SKM-1 (cell line): Measurements from ENCODE around the gene PRDM2.

ENCODE experiments used
- DNase-seq: peaks from one replicate; lab custom pipeline; 2025; ENCODE audit not compliant: unreplicated experiment; lab: John Stamatoyannopoulos, UW

Gene PRDM2

DNA sequence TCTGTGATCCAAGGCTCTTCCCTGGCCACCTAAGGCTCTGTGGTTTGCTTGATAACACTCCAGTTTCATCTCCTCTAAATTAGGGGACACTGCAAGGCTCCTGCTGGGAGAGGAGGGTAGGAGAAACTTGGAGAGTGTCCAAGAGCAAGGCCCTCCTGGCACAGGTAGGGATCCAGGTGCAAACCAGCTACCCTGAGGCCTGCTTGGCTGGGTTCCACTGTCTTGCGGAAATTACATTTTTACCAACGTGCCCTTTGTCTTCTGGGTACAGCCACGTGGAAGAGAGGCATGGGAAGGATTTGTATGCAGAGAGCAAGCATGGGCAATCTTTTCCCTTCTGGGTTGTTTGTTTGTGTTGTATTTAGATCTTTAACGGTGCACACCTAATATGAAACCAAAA, 132.5 kb downstream of the PRDM2 start:
- DNase-seq, result no peak

DNA sequence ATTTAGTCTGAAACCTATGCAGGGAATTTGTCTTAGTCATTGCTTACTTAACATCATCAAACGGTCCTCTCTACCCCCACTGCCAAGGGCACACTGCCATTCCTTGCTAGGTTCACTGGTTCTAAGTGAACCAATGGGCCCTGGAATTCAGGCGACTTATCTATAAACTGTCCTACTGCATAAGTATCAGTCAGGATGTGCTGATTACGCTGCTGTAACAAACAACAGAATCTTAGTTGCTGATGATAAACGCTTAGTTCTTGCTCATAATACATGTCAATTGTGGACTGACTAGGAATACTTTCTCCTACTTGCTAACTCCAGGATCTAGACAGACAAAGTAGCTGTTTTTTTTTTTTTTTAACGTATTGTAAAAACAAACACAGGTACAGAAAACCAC, 136.1 kb downstream of the PRDM2 start:
- no peak for DNase-seq

GRCh38 chr1:13836631-13837030, 136.6 kb downstream of the PRDM2 start:
- no peak for DNase-seq

GRCh38 chr1:13838236-13838635, 138.2 kb downstream of the PRDM2 start:
- no peak for DNase-seq

- DNase-seq, result no peak
These were observed 142.5 kb downstream of the PRDM2 start for GRCh38 chr1:13842497-13842896.

DNA sequence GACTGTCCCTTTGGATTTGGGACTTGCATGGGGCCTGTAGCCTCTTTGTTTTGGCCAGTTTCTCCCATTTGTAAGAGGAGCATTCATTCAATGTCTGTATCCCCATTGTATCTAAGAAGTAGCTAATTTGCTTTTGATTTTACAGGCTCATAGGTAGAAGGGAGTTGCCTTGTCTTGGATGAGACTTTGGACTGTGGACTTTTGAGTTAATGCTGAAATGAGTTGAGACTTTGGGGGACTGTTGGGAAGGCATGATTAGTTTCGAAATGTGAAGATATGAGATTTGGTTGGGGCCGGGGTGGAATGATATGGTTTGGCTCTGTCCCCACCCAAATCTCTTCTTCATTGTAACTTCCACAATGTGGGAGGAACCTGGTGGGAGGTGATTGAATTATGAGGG, 151.7 kb downstream of the PRDM2 start:
- DNase-seq, result no peak

DNA sequence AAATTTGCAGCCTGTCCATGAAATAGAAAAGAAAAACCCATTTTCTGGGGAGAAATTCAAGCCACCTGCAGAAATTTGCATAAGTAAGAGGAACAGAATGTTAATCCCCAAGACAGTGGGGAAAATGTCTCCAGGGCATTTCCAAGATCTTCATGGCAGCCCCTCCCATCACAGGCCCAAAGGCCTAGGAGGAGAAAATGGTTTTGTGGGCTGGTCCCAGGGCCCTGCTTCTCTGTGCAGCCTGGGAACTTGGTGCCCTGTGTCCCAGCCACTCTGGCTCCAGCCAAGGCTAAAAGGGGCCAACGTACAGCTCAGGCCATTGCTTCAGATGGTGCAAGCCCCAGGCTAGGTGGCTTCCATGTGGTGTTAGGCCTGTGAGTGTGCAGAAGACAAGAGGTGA, 155.6 kb downstream of the PRDM2 start:
- no peak for DNase-seq

GRCh38 chr1:13860031-13860430, 160.0 kb downstream of the PRDM2 start:
- DNase-seq, result no peak

- DNase-seq, result no peak
These were observed 164.8 kb downstream of the PRDM2 start for GRCh38 chr1:13864760-13865159.

- no peak for DNase-seq
These were observed 165.9 kb downstream of the PRDM2 start for GRCh38 chr1:13865851-13866250.

GRCh38 chr1:13867603-13868002, 167.6 kb downstream of the PRDM2 start:
- no peak for DNase-seq

- no peak for DNase-seq
These were observed 169.3 kb downstream of the PRDM2 start for GRCh38 chr1:13869172-13869797.

GRCh38 chr1:13871413-13871812, 171.4 kb downstream of the PRDM2 start:
- no peak for DNase-seq

DNA sequence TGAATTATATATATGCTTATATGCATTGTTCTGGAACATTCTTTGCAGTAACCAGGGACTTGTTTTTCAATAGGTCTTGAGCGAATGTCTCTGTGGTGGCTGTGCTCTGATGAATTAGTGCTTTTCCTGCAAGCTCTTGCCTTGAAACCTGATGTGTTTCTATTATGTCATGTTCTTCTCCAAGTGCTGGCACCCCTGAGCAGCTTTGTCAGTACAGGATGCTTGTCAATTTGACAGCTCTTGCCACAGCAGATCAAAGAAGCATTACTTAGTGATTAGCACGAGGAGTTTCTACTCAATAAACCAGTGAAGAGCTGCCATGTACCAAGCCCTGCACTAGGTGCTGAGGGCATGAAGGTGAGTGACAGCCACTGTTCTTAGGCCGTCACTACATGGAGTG, 171.9 kb downstream of the PRDM2 start:
- DNase-seq, result no peak

DNA sequence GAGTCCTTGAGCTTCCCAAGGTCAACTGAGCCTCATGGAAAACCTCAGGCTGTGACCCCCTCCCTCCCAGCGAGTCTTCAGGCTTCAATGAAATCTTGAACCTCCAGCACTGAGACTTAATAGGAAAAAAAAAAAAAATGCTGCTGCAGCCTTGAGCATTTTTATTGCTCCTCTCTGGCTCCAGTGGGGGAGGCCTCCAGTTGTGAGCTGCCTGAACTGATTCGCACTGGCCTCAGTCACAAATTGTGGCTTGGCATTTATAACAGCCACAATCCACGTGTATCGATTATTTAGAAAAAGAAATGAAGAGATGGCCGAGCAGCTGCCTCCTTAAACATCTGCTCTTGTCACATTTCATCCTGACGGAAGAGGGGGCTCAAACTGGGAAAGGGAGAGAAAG, 173.0 kb downstream of the PRDM2 start:
- DNase-seq, result no peak
